ENCODE data around the gene SBNO2.

SBNO2 gene

DNA sequence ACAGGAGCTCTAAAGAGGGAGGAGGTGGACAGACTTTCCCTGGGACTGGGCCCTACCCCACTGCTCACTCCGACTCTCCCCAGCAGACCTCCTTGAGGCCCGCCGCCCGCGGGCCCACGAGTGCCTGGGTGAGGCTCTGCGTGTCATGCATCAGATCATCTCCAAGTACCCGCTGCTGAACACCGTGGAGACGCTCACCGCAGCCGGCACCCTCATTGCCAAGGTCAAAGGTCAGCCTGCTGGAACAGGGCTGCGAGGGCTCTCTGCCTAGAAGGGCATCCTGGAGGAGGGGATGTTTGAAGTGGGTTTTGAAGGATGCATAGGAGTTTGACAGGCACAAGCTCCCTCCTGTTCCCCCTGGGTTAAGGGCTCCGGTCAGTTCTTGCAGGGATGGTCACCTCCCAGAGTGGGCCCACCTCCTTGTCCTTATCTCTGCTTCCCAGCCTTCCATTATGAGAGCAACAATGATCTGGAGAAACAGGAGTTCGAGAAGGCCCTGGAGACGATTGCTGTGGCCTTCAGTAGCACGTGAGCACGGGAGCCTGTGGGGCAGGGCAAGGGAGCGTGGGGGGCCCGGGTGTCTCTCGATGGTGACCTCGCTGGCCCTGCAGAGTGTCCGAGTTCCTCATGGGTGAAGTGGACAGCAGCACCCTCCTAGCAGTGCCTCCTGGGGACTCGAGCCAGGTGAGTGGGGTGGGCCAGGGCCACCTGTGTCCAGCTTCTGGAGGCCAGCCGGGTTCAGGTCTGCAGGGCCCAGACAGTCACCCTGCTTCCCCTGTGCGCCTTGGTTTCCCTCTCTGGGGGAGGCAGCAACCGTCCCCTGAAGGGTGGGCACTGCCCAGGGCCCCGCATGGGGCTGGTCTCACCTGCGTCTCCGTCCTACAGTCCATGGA, 100.8 kb downstream of the SBNO2 start:
- no peak for DNase-seq (ENCODE audit: low read depth in 2 of 2)

DNA sequence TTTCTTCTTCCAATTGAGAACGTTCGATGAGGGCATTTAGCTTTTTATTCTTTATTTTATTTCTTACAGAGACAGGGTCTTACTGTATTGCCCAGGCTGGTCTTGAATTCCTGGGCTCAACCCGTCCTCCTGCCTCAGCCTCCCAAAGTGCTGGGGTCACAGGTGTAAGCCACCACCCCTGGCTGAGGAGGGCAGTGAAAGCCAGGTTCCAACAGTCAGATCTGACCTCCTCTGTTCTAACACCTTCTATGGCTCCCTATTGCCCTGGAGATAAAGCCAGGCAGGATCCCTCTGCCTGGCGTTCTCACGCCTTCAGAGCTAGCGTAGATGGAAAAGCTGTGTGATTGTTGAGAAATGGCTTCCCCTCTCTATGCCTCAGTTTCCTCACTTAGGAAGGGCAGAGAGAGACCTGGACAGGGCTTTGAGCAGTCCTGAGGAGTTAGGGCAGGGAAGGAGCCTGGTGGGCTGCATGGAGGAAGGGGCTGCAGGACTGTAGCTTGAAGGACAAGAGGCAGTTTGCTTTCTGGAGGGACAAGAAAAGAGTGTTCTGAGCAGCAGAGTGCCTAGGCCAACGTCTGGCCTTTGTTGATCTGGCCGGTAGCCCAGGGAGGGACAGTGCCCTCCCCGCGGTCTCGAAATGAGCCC, 101.6 kb downstream of the SBNO2 start:
- no peak for DNase-seq (ENCODE audit: low read depth in 2 of 2)

DNA sequence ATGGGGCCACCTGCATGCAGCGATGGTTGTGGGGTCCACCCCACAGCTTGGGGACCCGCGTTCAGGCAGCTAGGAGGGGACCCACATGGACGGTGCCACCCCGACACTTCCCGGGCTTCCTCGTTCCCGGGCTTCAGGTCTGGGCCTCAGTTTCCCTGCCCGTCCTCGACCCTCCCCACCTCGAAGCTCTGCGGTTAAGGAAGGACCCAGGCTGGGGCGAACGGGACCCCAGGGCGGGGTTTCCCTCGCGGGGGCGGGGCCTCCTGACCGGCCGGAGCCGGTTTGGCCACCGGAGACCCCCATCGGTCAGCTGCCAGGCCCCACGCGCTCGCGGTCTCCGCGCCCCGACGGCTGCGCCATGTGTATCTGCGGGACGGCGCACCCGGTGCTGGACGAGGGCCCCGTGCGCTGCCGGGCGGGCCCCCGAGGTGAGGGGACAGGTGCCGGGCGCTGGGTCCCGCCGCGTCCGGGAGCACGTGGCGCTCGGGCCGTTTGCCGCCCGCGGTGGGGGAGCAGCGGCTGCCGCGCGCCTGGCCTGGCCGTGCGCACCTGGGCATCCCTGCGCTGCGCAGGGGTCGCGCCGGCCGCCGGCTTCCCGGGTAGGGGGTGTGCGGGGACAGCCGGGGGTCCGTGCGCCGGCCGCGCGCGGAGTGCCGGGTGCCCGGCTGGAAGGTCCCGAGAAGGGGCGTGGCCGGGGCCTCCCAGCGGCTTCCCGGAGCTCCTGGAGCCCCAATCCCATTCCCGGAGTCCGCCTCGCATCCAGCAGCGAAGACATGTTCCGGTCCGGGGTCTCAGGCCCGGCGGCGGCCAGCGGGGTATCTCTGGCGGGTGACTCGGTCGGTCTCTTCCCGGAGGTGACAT, 102.9 kb downstream of the SBNO2 start:
- DNase-seq (ENCODE audit: low read depth in 2 of 2), result no peak

DNA sequence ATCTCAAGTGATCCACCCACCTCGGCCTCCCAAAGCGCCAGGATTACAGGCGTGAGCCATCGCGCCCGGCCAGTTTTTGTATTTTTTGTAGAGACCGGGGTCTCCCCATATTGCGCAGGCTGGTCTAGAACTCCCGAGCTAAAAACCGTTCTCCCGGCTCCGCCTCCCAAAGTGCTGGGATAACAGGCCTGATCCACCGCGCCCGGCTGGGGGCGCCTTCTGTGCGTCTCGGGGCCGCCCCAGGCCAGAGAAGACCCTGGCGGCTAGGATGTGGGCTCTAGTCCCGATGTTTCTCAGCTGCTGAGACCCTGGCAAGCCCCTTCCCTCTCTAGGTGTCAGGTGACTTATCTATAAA, 103.5 kb downstream of the SBNO2 start:
- DNase-seq (ENCODE audit: low read depth in 2 of 2), result no peak

DNA sequence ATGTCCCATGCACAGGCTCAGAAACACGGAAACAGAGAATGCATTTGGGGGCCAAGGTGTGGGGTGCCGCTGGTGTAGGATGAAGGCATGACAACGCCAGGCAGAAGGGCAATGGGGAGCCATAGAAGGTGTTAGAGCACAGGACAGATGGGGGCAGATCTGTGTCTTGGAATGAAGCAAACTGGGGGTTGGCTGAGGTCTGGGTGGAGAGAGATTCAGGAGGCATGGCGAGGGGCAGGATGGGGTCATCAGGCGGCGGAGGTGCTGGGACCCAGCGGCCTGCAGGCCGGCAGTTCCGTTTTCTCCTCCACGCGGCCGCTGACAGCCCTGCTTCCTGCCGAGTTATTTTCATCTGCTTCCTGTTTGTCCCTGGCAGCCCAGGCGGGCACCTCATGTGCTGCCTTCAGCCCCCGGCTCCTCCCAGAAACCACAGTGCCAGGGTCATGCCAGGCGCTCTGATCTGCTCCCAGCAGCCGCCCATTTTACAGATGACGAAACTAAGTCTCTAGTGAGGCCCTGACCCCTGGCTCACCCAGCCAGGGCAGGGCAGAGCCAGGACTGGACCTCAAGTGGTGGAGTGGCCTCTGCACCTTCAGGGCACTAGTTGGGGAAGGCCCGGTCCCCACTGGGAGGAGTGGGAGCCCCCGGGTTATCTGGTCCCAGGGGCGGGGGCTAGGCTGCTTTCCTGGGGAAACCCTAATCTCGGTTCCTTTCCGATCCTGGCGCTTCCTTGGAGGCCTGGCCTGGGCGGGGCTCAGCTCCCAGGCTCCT, 104.9 kb downstream of the SBNO2 start:
- no peak for DNase-seq (ENCODE audit: low read depth in 2 of 2)

DNA sequence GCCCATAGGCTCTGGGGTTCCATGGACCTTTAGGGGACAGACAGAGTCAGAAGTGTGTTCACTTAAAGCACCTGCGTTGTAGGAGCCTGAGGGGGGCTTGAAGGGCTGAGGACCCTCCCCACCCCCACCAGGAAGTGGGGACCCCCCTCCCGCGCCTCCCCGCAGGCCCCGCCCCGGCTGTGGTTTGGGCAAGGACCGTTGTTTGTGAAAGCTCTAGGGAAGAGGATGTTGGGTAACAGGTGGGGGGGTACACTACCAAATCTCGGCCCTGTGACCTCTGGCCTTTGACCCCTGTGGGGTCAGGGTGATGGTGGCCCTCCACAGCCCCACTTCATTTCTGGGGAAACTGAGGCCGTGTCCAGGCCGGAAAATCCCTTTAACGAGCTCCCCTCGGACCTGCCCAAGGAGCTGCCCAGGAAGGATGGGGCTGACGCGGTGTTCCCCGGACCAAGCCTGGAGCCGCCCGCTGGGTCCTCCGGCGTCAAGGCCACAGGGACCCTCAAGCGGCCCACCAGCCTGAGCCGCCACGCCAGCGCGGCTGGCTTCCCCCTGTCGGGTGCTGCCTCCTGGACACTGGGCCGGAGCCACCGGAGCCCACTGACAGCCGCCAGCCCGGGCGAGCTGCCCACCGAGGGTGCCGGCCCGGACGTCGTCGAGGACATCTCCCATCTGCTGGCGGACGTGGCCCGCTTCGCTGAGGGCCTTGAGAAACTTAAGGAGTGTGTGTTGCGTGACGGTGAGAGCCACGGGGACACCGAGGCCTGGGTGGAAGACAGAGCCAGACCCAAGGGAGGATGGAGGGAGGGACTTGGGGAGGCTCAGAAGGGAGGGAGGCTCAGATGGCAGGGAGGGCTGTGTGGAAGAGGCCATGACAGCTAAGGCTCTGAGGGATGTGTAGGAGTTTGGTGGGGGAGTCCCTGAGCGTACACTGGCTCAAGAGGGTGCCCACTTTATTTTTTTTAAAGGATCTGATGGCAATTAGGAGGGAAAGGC, 105.8 kb downstream of the SBNO2 start:
- no peak for DNase-seq (ENCODE audit: low read depth in 2 of 2)

DNA sequence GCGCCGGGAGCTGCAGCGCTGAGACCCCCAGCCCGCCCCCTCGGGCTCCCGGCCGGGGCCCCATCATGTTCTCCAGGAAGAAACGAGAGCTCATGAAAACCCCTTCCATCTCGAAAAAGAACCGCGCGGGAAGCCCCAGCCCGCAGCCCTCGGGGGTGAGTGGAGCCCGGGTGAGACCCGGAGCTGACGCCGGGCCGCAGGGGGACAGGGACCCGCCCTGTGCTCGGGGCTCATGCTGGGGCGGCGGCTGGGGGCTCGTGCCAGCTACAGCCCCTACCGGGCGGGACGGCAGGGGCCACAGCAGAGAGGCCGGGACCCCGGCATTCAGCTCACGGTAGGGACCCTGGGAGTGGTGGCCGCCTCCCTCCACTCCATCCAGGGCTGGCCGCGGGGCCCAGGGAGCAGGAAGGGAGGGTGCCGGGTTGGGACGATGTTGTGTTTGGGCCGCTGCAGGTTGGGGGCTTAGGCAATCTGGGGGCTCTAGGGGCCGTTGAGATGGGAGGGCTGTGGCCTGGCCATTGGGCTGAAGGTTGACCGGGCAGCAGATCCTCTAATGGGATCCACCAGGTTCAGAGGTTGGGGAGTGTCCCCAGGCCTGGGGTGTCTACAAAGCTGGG, 106.6 kb downstream of the SBNO2 start:
- DNase-seq (ENCODE audit: low read depth in 2 of 2), result peak in 1 of 2 donors; percentile 57

DNA sequence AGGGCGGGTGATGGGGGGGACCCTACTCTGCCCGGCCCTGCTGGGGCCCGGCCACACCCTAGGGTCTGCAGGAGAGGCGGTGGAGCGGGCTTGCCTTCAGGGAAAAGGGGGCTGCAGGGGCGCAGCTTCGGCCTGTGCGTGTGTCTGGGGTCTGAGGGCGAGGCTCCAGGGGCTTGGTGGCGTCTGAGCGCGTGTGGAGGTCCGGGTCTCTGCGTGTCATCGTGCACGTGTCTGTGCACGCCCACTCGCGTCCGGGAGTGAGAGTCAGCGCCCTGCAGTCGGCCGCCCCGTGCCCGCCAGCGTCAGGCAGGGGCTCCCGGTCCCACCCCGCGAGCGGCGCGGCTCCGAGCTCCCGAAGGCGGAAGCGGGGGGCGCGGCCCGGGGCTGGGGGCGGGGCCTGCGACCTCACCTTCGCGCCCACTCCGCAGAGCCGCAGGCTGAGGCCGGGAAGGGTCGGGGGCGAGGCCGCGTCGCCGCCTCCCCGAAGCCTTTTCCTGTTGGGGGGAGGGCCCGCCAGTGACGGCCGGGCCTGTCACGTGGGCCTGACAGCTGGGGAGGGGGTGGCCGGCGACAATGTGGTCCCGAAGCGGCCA, 107.2 kb downstream of the SBNO2 start, which contains the start of gene ARHGAP45:
Gene ARHGAP45, plus strand, starts transcription at position 420 of the 593 bp plus-strand sequence. CDS start 239 bp downstream, outside the sequence.
- DNase-seq (ENCODE audit: low read depth in 2 of 2), result peak; percentile 73 to 82

DNA sequence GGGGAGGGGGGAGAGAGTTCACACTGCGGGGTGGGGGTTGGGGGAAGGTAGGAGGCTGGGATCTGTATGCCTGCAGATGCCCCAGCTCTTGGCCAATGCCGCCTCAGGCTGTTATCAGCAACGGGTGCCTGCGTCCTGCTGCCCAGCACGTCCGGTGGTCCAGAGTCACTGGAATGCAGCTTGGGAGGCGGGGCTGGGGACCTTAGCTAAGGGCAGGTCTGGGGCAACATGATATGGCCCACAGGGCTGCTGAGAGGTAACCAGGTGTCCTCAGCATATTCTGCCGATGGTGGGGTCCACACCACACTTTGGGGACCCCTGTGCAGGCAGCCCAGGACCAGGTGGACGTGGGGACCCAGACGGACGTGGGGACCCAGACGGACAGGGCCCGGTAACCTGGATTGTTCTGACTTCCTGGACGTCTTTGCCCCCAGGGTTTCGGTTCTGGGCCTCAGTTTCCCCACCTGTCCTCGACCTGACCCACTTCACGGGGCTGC, 107.8 kb downstream of the SBNO2 start:
- DNase-seq (ENCODE audit: low read depth in 2 of 2), result no peak

DNA sequence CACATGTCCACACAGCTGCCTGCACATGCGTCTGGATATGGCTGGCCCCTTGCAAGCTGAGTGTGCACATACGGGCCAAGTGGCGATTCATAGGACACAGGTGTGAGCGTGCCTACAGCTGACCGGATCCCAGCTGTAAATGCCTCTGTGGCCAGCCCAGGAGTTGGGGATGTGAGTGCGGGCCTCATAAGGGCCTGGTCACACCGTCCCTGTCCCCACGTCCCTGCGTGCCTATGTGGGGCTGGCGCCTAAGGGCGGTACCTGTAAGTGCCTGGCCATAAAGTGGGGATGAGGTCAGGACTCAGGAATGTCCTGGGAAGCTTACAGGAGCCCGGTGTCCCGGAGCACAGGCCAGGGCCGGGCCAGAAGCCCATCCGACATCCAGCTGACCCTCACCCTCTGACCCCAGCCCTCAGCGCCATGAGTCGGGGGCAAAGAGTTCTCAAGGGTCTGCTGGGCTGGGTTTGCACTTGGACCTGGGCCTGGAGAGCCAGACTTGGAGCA, 108.4 kb downstream of the SBNO2 start:
- DNase-seq (ENCODE audit: low read depth in 2 of 2), result no peak

DNA sequence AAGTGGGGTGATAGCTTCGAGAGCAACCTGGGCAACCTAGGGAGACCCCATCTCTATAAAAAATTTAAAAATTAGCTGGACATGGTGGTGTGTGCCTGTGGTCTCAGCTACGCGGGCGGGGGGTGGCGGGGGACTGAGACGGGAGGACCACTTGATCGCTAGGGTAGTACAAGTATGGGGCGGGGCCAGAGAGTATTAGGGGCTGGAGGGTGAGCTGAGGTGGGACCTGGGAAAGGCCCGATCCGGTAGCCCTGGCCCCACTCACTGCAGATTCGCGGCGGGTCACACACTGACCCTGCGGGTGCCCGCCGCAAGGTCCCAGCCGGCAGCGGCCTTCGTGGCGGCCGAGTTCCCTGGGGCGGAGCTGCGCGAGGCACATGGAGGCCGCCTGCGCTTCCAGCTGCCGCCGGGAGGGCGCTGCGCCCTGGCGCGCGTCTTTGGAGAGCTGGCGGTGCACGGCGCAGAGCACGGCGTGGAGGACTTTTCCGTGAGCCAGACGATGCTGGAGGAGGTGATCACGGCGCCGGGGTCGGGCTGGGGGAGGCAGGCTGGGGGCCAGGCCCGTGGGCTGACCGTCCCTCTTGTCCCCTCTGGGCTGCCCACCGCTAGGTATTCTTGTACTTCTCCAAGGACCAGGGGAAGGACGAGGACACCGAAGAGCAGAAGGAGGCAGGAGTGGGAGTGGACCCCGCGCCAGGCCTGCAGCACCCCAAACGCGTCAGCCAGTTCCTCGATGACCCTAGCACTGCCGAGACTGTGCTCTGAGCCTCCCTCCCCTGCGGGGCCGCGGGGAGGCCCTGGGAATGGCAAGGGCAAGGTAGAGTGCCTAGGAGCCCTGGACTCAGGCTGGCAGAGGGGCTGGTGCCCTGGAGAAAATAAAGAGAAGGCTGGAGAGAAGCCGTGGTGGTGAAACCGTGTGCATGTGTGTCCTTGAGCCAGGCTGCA, 109.1 kb downstream of the SBNO2 start:
- DNase-seq (ENCODE audit: low read depth in 2 of 2), result peak; percentile 61 to 71

DNA sequence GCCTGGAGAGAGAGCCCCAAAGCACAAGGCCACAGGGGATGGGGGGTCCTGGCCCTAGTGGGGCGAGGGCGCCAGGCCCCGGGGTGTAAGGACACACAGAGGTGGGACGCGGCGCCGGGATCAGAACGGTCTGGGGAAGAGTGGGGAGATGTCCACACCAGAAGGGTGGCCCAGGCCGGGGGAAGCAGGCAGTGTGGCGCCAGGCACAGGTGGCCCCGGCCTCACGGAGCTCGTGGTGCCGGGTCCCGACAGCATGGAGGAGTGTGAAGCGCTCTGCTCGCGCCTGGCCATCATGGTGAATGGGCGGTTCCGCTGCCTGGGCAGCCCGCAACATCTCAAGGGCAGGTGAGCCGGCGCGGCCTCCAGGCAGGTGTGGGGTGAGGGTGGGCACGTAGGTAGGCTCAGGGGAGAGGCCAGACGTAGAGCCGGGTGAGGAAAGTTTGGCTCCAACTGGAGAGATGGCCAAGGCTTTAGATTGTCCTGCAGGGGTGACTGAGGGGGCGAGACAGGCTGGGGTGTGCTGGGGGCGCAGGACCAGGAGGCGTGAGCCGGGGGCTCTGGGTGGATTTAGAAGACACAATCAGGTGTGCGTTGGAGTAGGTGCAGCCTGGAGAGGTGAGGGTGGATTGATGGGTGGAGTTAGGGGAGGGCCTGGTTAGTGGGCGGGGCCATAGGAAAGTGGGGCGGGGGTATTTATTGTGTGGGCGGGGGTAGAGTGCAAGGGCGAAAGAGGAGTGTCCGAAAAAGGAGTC, 110.0 kb downstream of the SBNO2 start:
- DNase-seq (ENCODE audit: low read depth in 2 of 2), result no peak

DNA sequence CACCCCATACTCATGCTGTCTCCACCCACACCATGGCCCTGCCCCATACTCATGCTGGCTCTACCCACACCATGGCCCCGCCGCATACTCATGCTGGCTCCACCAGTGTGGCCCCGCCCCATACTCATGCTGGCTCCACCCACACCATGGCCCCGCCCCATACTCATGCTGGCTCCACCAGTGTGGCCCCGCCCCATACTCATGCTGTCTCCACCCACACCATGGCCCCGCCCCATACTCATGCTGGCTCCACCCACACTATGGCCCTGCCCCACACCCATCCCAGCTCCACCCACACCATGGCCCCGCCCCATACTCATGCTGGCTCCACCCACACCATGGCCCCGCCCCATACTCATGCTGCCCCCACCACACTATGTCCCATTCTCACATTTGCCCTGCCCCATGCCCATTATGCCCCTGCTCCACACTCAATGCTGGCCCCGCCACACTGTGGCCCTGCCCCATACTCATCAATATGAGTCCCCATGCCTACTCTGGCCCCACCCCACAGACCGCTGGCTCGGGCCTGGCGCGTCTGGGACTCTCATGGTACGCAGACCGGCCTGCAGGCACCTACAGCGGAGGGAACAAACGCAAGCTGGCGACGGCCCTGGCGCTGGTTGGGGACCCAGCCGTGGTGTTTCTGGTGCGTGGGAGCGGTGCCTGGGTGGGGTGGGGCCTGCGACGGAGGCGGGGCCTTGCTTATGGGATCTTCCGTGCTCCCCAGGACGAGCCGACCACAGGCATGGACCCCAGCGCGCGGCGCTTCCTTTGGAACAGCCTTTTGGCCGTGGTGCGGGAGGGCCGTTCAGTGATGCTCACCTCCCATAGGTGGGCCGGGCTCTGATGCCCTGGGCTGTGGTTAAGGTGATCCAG, 110.8 kb downstream of the SBNO2 start:
- no peak for DNase-seq (ENCODE audit: low read depth in 2 of 2)

DNA sequence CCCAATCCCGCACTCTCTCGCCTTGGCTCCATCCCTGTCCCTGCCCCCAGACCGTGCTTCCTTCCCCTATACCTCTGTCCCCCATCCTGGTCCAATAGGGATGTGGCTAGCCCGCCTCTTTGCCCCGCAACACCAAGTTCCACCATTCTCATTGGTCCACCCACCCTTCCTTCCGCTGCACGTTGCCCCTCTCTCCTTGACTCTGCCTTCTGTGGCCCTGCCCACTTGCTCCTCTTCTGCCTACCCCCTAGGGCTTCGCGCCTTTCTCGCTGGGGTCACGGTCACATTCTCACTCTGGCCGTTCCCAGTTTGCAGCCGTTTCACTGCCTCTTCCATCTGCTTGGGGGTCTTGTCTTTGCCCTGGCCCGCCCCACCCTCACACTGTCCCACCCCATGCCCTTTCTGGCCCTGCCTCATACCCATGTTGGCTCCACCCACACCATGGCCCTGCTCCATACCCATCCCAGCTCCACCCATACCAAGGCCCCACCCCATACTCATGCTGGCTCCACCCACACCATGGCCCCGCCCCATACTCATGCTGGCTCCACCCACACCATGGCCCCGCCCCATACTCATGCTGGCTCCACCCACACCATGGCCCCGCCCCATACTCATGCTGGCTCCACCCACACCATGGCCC, 111.6 kb downstream of the SBNO2 start:
- DNase-seq (ENCODE audit: low read depth in 2 of 2), result no peak

DNA sequence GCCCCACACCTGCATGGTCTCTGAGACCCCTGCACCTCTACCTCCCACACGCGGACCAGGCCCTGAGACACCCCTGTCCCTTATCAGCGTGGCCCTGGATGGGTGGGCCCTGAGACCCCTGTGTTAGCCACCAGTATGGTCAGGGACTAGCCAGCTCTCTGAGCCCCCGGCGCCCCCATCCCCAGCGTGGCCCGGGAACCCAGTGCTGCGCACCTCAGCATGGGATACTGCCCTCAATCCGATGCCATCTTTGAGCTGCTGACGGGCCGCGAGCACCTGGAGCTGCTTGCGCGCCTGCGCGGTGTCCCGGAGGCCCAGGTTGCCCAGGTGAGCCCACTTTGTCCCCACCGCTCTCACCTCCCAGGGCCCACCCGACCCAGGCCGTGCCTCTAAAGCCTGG, 112.1 kb downstream of the SBNO2 start:
- DNase-seq (ENCODE audit: low read depth in 2 of 2), result no peak

DNA sequence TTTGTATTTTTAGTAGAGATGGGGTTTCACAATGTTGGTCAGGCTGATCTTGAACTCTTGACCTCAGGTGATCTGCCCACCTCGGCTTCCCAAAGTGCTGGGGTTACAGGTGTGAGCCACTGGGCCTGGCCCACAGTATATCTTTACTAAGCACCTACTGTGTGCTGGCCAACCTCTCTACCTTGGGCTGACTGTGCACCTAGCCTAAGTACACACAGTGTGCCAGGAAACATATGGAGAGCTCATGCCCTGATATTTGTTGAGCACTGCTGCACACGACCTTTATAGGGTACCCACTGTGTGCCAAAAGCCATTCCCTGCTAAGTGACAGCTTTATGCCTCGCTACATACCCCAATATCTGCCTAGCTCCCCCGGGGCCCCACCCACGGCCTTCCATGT, 113.4 kb downstream of the SBNO2 start:
- no peak for DNase-seq (ENCODE audit: low read depth in 2 of 2)

Measured in stimulated activated CD4-positive, alpha-beta T cell treated with anti-CD3 and anti-CD28 coated beads, Interleukin-1b, Interleukin-23, amount 100 ng/mL, for 4 hours (primary cell).